BLaER1 treated with 17β-estradiol and CSF1 and Interleukin-3, amounts not matched to agents 10 nM and 100 nM (cell line): ENCODE results near the gene ALG10B.
A peak's percentile ranks its signal among the peaks of the same experiment; 100 is the strongest.
"Not testable (repeated sequence)": the region's sequence is repeated elsewhere in the genome, so short reads cannot be mapped to it uniquely, and the experiment has no call there.

Experiments used
- H3K27ac ChIP-seq, 11 experiments: shearing (Covaris generic); formaldehyde crosslinking; 2 replicates each; pipeline ENCODE4 v1.8.1; 2022
- H3K27me3 ChIP-seq, 11 experiments: shearing (Covaris generic); formaldehyde crosslinking; 2 replicates each; pipeline ENCODE4 v1.8.1; 2022
- H3K36me3 ChIP-seq, 11 experiments: shearing (Covaris generic); formaldehyde crosslinking; 2 replicates each; pipeline ENCODE4 v1.8.1; 2022
- H3K4me1 ChIP-seq, 10 experiments: shearing (Covaris generic); formaldehyde crosslinking; 2 replicates each; pipeline ENCODE4 v1.8.1; 2022
- H3K4me2 ChIP-seq, 11 experiments: shearing (Covaris generic); formaldehyde crosslinking; 2 replicates each; pipeline ENCODE4 v1.8.1; 2022
- H3K4me3 ChIP-seq, 10 experiments: shearing (Covaris generic); formaldehyde crosslinking; 2 replicates each; pipeline ENCODE4 v1.8.1; 2022
- H3K9ac ChIP-seq, 11 experiments: shearing (Covaris generic); formaldehyde crosslinking; 2 replicates each; pipeline ENCODE4 v1.8.1; 2022
- H3K9me3 ChIP-seq, 11 experiments: shearing (Covaris generic); formaldehyde crosslinking; replicated peaks in 1 of 11; 2 replicates each; pipeline ENCODE4 v1.8.1; 2022
- H4K20me1 ChIP-seq, 11 experiments: shearing (Covaris generic); formaldehyde crosslinking; 2 replicates each; pipeline ENCODE4 v1.8.1; 2022
- Cebpa-rat ChIP-seq, 11 experiments: shearing (Covaris generic); IDR thresholded peaks; 2 replicates each; pipeline ENCODE4 v1.8.1; 2022

The ALG10B gene

GRCh38 chr12:38316391-38317129, at the start of gene ALG10B:
Gene ALG10B (plus strand): TSS chr12:38316774. CDS start chr12:38316894, 120 bp downstream.
- Histone ChIP-seq H3K9ac (peak within 1 kb of the TSS; percentile 88 to 95 (median 91)), H3K27ac (peak within 1 kb of the TSS; percentile 90 to 95 (median 93))
- peak in 1 of 11 experiments; percentile 74; a peak in 2 of 22 replicates for TF ChIP-seq Cebpa-rat (IDR thresholded peaks at IDR 0.05)

GRCh38 chr12:38268612-38269011, 48.0 kb upstream of the ALG10B start:
- Histone ChIP-seq H3K9me3 (no peaks in the 10 kb centered on the region), H3K27ac (no peak overlapping the region), H4K20me1 (no peaks in the 10 kb centered on the region), H3K36me3 (no peaks in the 10 kb centered on the region), H3K4me2 (no peak overlapping the region), H3K4me3 (no peak overlapping the region), H3K9ac (no peak overlapping the region), H3K4me1 (no peaks in the 10 kb centered on the region), H3K27me3 (no peaks in the 10 kb centered on the region)
- no peak for TF ChIP-seq Cebpa-rat (IDR thresholded peaks at IDR 0.05)

More at GRCh38 chr12:38316391-38317129, at the start of gene ALG10B:
- Histone ChIP-seq H3K9me3 (no peaks in the 10 kb centered on the region), H4K20me1 (no peaks in the 10 kb centered on the region), H3K36me3 (peaks cover 0 to 13% (median 4%) of the 10 kb centered on the region in 11 experiments; a peak in 6 of 22 replicates), H3K4me2 (peak within 1 kb of the TSS; percentile 78 to 95 (median 85)), H3K4me3 (peak within 1 kb of the TSS; percentile 66 to 89 (median 82)), H3K27me3 (no peaks in the 10 kb centered on the region), H3K4me1 (peaks cover 3 to 14% (median 10%) of the 10 kb centered on the region in 10 experiments; a peak in 13 of 20 replicates)

- Histone ChIP-seq H3K27me3 (no peaks in the 10 kb centered on the region), H3K4me2 (no peak overlapping the region), H4K20me1 (no peaks in the 10 kb centered on the region), H3K9me3 (no peaks in the 10 kb centered on the region), H3K9ac (no peak overlapping the region), H3K36me3 (no peaks in the 10 kb centered on the region), H3K27ac (no peak overlapping the region), H3K4me3 (no peak overlapping the region), H3K4me1 (no peaks in the 10 kb centered on the region)
- TF ChIP-seq Cebpa-rat (IDR thresholded peaks at IDR 0.05), result no peak
Measured at GRCh38 chr12:38269897-38270296, 46.7 kb upstream of the ALG10B start.

- Histone ChIP-seq H3K4me1 (no peaks in the 10 kb centered on the region), H3K9ac (no peak overlapping the region), H3K27ac (no peak overlapping the region), H3K4me3 (no peak overlapping the region), H3K27me3 (no peaks in the 10 kb centered on the region), H4K20me1 (no peaks in the 10 kb centered on the region), H3K36me3 (no peaks in the 10 kb centered on the region), H3K4me2 (no peak overlapping the region), H3K9me3 (no peaks in the 10 kb centered on the region)
- TF ChIP-seq Cebpa-rat (IDR thresholded peaks at IDR 0.05), result no peak
Measured at GRCh38 chr12:38279756-38280155, 36.8 kb upstream of the ALG10B start.

- Histone ChIP-seq H3K4me3 (no peak overlapping the region), H3K36me3 (no peaks in the 10 kb centered on the region), H3K4me1 (no peaks in the 10 kb centered on the region), H3K27me3 (no peaks in the 10 kb centered on the region), H4K20me1 (no peaks in the 10 kb centered on the region), H3K9ac (no peak overlapping the region), H3K4me2 (no peak overlapping the region), H3K9me3 (no peaks in the 10 kb centered on the region), H3K27ac (no peak overlapping the region)
- TF ChIP-seq Cebpa-rat (IDR thresholded peaks at IDR 0.05), result no peak
Measured at GRCh38 chr12:38282886-38283285, 33.7 kb upstream of the ALG10B start.

- no peak overlapping the region for H3K4me3 ChIP-seq
- no peaks in the 10 kb centered on the region for H3K27me3 ChIP-seq
- H3K4me1 ChIP-seq, result no peaks in the 10 kb centered on the region
- H3K36me3 ChIP-seq, result no peaks in the 10 kb centered on the region
- no peaks in the 10 kb centered on the region for H3K9me3 ChIP-seq
- no peak overlapping the region for H3K27ac ChIP-seq
- TF ChIP-seq Cebpa-rat (IDR thresholded peaks at IDR 0.05), result no peak
- H4K20me1 ChIP-seq, result no peaks in the 10 kb centered on the region
- H3K9ac ChIP-seq, result no peak overlapping the region
- no peak overlapping the region for H3K4me2 ChIP-seq
Measured at GRCh38 chr12:38289396-38289795, 27.2 kb upstream of the ALG10B start.

- Histone ChIP-seq H3K9ac (no peak overlapping the region), H3K4me1 (no peaks in the 10 kb centered on the region), H3K9me3 (peaks cover 0 to 6% (median 0%) of the 10 kb centered on the region in 11 experiments; a peak in 1 of 22 replicates), H3K36me3 (no peaks in the 10 kb centered on the region), H4K20me1 (no peaks in the 10 kb centered on the region), H3K27ac (no peak overlapping the region), H3K27me3 (no peaks in the 10 kb centered on the region), H3K4me2 (no peak overlapping the region), H3K4me3 (no peak overlapping the region)
- TF ChIP-seq Cebpa-rat (IDR thresholded peaks at IDR 0.05), result no peak
Measured at GRCh38 chr12:38291160-38291559, 25.4 kb upstream of the ALG10B start.

GRCh38 chr12:38302972-38303371, 13.6 kb upstream of the ALG10B start:
- H3K27me3 ChIP-seq, H3K4me1 ChIP-seq, H3K4me3 ChIP-seq, H4K20me1 ChIP-seq, H3K27ac ChIP-seq, H3K4me2 ChIP-seq, H3K36me3 ChIP-seq, H3K9ac ChIP-seq: not testable (repeated sequence)
- peaks cover 0 to 17% (median 7%) of the 10 kb centered on the region in 11 experiments; a peak in 6 of 22 replicates for H3K9me3 ChIP-seq

GRCh38 chr12:38321966-38322365, 5.4 kb downstream of the ALG10B start:
- not testable (repeated sequence) for H3K27me3 ChIP-seq, H3K9ac ChIP-seq, H4K20me1 ChIP-seq, H3K27ac ChIP-seq, H3K9me3 ChIP-seq, H3K4me3 ChIP-seq
- H3K4me2 ChIP-seq, result peak overlapping the region in 1 of 11 experiments; percentile 29; a peak in 1 of 22 replicates
- peaks cover 3 to 26% (median 10%) of the 10 kb centered on the region in 10 experiments; a peak in 12 of 20 replicates for H3K4me1 ChIP-seq
- peaks cover 0 to 13% (median 4%) of the 10 kb centered on the region in 11 experiments; a peak in 7 of 22 replicates for H3K36me3 ChIP-seq

- H3K9ac ChIP-seq, result no peak overlapping the region
- H3K9me3 ChIP-seq, result no peaks in the 10 kb centered on the region
- TF ChIP-seq Cebpa-rat (IDR thresholded peaks at IDR 0.05), result no peak
- H4K20me1 ChIP-seq, result no peaks in the 10 kb centered on the region
- H3K4me1 ChIP-seq, result peaks cover 0 to 21% (median 0%) of the 10 kb centered on the region in 10 experiments; a peak in 3 of 20 replicates
- no peaks in the 10 kb centered on the region; a peak in 1 of 22 replicates for H3K36me3 ChIP-seq
- H3K4me2 ChIP-seq, result no peak overlapping the region
- no peak overlapping the region for H3K4me3 ChIP-seq
- no peaks in the 10 kb centered on the region for H3K27me3 ChIP-seq
- H3K27ac ChIP-seq, result no peak overlapping the region
Measured at GRCh38 chr12:38324912-38325311, 8.3 kb downstream of the ALG10B start.
